GM23248 (cell line): ENCODE results near the gene PLSCR3. TPM values are rescaled to one million over a fixed set of nuclear protein-coding genes. Genes with fewer than 3 reads are reported as not detected.

Experiments used
- DNase-seq: peaks from one replicate; pipeline ENCODE4 v3.0.0-alpha.2; 2015
- H2AFZ ChIP-seq: fragments of 200-600 bp; sonication (generic); 2 replicates; pipeline ENCODE4 v1.6.1; 2016; ENCODE audit warnings: antibody characterized with exemption
- H3F3A ChIP-seq: fragments of 200-600 bp; sonication (generic); 2 replicates; pipeline ENCODE4 v1.6.1; 2016; ENCODE audit warnings: mild to moderate bottlenecking, antibody characterized with exemption, mixed run types; ENCODE audit not compliant: insufficient read depth
- H3K27ac ChIP-seq: fragments of 200-600 bp; sonication (generic); 2 replicates; pipeline ENCODE4 v1.5.1; 2016; ENCODE audit warnings: mild to moderate bottlenecking
- H3K27me3 ChIP-seq: fragments of 200-600 bp; sonication (generic); replicated peaks from 2 replicates; pipeline ENCODE4 v1.6.1; 2016; ENCODE audit warnings: mild to moderate bottlenecking; ENCODE audit not compliant: insufficient read depth
- H3K36me3 ChIP-seq: fragments of 200-600 bp; sonication (generic); 2 replicates; pipeline ENCODE4 v1.6.1; 2016; ENCODE audit warnings: low read depth, mild to moderate bottlenecking
- H3K4me1 ChIP-seq: fragments of 200-600 bp; sonication (generic); 2 replicates; pipeline ENCODE4 v1.6.1; 2016; ENCODE audit warnings: mild to moderate bottlenecking; ENCODE audit not compliant: insufficient read depth
- H3K4me2 ChIP-seq: fragments of 200-600 bp; sonication (generic); one replicate; pipeline ENCODE4 v1.6.1; 2016; ENCODE audit warnings: mild to moderate bottlenecking; ENCODE audit not compliant: unreplicated experiment
- H3K4me3 ChIP-seq: fragments of 200-600 bp; sonication (generic); 2 replicates; pipeline ENCODE4 v1.5.1; 2016; ENCODE audit warnings: mild to moderate bottlenecking
- H3K79me2 ChIP-seq: fragments of 200-600 bp; sonication (generic); 2 replicates; pipeline ENCODE4 v1.6.1; 2016; ENCODE audit warnings: mild to moderate bottlenecking; ENCODE audit not compliant: insufficient read depth
- H3K9ac ChIP-seq: fragments of 200-600 bp; sonication (generic); 2 replicates; pipeline ENCODE4 v1.6.1; 2016; ENCODE audit warnings: mild to moderate bottlenecking
- H3K9me2 ChIP-seq: fragments of 200-600 bp; sonication (generic); 2 replicates; pipeline ENCODE4 v1.6.1; 2016; ENCODE audit warnings: mixed run types, mild to moderate bottlenecking, moderate library complexity; ENCODE audit not compliant: insufficient read depth
- H3K9me3 ChIP-seq: fragments of 200-600 bp; sonication (generic); one replicate; pipeline ENCODE4 v1.6.1; 2017; ENCODE audit warnings: low read depth
- H4K20me1 ChIP-seq: fragments of 200-600 bp; sonication (generic); 2 replicates; pipeline ENCODE4 v1.6.0; 2016; ENCODE audit not compliant: insufficient read depth
- EZH2 ChIP-seq: fragments of 200-600 bp; sonication (generic); IDR thresholded peaks from 2 replicates; pipeline ENCODE4 v1.6.1; 2018; ENCODE audit warnings: antibody characterized with exemption, mild to moderate bottlenecking; ENCODE audit not compliant: insufficient read depth, poor library complexity, severe bottlenecking
- EZH2phosphoT487 ChIP-seq: fragments of 200-600 bp; sonication (generic); IDR thresholded peaks from 2 replicates; pipeline ENCODE4 v1.6.1; 2018; ENCODE audit warnings: antibody characterized with exemption, moderate library complexity, mild to moderate bottlenecking, low read depth; ENCODE audit not compliant: insufficient read depth
- WGBS, 2 experiments: methylation state at CpG; one replicate each; pipeline ENCODE4 v1.1.6; 2015 to 2017; ENCODE audit warnings: low lambda C conversion rate in 2 of 2, low coverage in 1 of 2; ENCODE audit errors: missing lambda C conversion rate in 2 of 2; 5-methylcytosine and 5-hydroxymethylcytosine counted together
- in situ Hi-C: fragments of 300-500 bp; cut with MboI; formaldehyde crosslinking; loops from 2 replicates; pipeline ENCODE4 v1.15.0; 2020
- polyA plus RNA-seq: library from polyadenylated mRNA; unstranded; fragments of >200 nt; fragmentation: Nextera tagmentation; extraction: Ambion mirVana; gene quantifications from 2 replicates; pipeline ENCODE4 v1.2.1, GENCODE V29; 2016
- total RNA-seq: library from RNA; depleted of rRNA; stranded (reverse); fragments of >200 nt; shearing (Covaris generic); gene quantifications from 2 replicates; pipeline ENCODE4 v1.2.3, GENCODE V29; 2014

PLSCR3 gene
- total and polyA plus RNA-seq, 2 experiments from 2014 or later = 73.9 to 136 TPM

- no peak within 1 kb of the TSS for H3K4me2 ChIP-seq
- H3K27ac ChIP-seq = no peak within 1 kb of the TSS
- H3K4me1 ChIP-seq = no peaks in the 10 kb centered on the region
- no peak within 1 kb of the TSS for H2AFZ ChIP-seq
- no peaks in the 10 kb centered on the region for H4K20me1 ChIP-seq
- H3K36me3 ChIP-seq = no peaks in the 10 kb centered on the region
- no peak within 1 kb of the TSS for H3K9ac ChIP-seq
- no peak for DNase-seq
- 74 to 78% methylated on average over 17 of the region's 17 CpGs for WGBS, 2 experiments
- in situ Hi-C loops = no loop called here
- no peaks in the 10 kb centered on the region for H3K27me3 ChIP-seq
- no peak within 1 kb of the TSS for H3K4me3 ChIP-seq
- H3K9me3 ChIP-seq = no peaks in the 10 kb centered on the region
- H3K79me2 ChIP-seq = no peaks in the 10 kb centered on the region
- H3F3A ChIP-seq = no peaks in the 10 kb centered on the region
- TF ChIP-seq EZH2 = no peak
- TF ChIP-seq EZH2phosphoT487 = no peak
- H3K9me2 ChIP-seq = no peaks in the 10 kb centered on the region
Observed at GRCh38 chr17:7419819-7420610, 25.7 kb upstream of the PLSCR3 start, which contains the start of gene SPEM1. Gene SPEM1, plus strand, starts transcription at chr17:7420324. Its CDS starts 61 bp downstream, at chr17:7420385.

- Histone ChIP-seq H4K20me1 (no peaks in the 10 kb centered on the region), H3K4me3 (no peak overlapping the region), H3K27me3 (no peaks in the 10 kb centered on the region), H3K4me2 (no peak overlapping the region), H2AFZ (no peak overlapping the region), H3K4me1 (peaks cover 3% of the 10 kb centered on the region), H3K9me2 (no peaks in the 10 kb centered on the region), H3K9me3 (no peaks in the 10 kb centered on the region), H3K27ac (no peak overlapping the region), H3F3A (no peaks in the 10 kb centered on the region), H3K36me3 (no peaks in the 10 kb centered on the region), H3K9ac (no peak overlapping the region), H3K79me2 (no peaks in the 10 kb centered on the region)
- 83 to 84% methylated on average over 15 to 18 of the region's 18 CpGs for WGBS, 2 experiments
- in situ Hi-C loops = no loop called here
- TF ChIP-seq EZH2phosphoT487 = no peak
- TF ChIP-seq EZH2 = no peak
- DNase-seq = no peak
Observed at GRCh38 chr17:7418472-7419152, 24.3 kb upstream of the PLSCR3 start.

GRCh38 chr17:7417056-7417655, 22.8 kb upstream of the PLSCR3 start:
- H3K9me3 ChIP-seq = no peaks in the 10 kb centered on the region
- H3K9me2 ChIP-seq = no peaks in the 10 kb centered on the region
- H3K36me3 ChIP-seq = no peaks in the 10 kb centered on the region
- H4K20me1 ChIP-seq = no peaks in the 10 kb centered on the region
- H3K4me2 ChIP-seq = no peak overlapping the region
- H3K27ac ChIP-seq = no peak overlapping the region
- H3K27me3 ChIP-seq = no peaks in the 10 kb centered on the region
- TF ChIP-seq EZH2phosphoT487 (no peak), EZH2 (no peak)
- H3K4me1 ChIP-seq = peaks cover 16% of the 10 kb centered on the region
- H2AFZ ChIP-seq = no peak overlapping the region
- 96 to 97% methylated on average over 23 to 54 of the region's 54 CpGs for WGBS, 2 experiments
- H3K79me2 ChIP-seq = no peaks in the 10 kb centered on the region
- no peak for DNase-seq
- peaks cover 10% of the 10 kb centered on the region for H3F3A ChIP-seq
- no peak overlapping the region for H3K9ac ChIP-seq
- no peak overlapping the region for H3K4me3 ChIP-seq
- in situ Hi-C loops = no loop called here

- Histone ChIP-seq H4K20me1 (no peaks in the 10 kb centered on the region), H3K27me3 (no peaks in the 10 kb centered on the region), H3K4me2 (no peak overlapping the region), H3K9me3 (no peaks in the 10 kb centered on the region), H3K4me3 (no peak overlapping the region), H3K9me2 (no peaks in the 10 kb centered on the region), H3K4me1 (peaks cover 16% of the 10 kb centered on the region), H3K27ac (no peak overlapping the region), H3K79me2 (no peaks in the 10 kb centered on the region), H3K9ac (no peak overlapping the region), H3K36me3 (no peaks in the 10 kb centered on the region), H2AFZ (no peak overlapping the region), H3F3A (peaks cover 12% of the 10 kb centered on the region)
- DNase-seq = no peak
- no peak for TF ChIP-seq EZH2
- TF ChIP-seq EZH2phosphoT487 = no peak
- WGBS, 2 experiments = 70 to 73% methylated on average over 6 of the region's 6 CpGs
- in situ Hi-C loops = no loop called here
Observed at GRCh38 chr17:7416323-7416722, 22.0 kb upstream of the PLSCR3 start.
